Panc1 (cell line): ENCODE results near the gene CCDC148.

ENCODE experiments used
- POLR2AphosphoS5 ChIP-seq: IDR thresholded peaks from 2 replicates; pipeline ENCODE4 v1.6.1; 2012; ENCODE audit warnings: mild to moderate bottlenecking, low read depth, low read length, moderate library complexity
- TCF7L2 ChIP-seq: IDR thresholded peaks from 2 replicates; pipeline ENCODE4 v1.6.1; 2011; ENCODE audit warnings: mild to moderate bottlenecking, low read depth, low read length, inconsistent platforms
- TF ChIP-seq, protein P1 (sequence below): fragments of 450-650 bp; IDR thresholded peaks from 2 replicates; pipeline ENCODE4 v1.5.1; 2017; ENCODE audit warnings: mild to moderate bottlenecking

DNA sequence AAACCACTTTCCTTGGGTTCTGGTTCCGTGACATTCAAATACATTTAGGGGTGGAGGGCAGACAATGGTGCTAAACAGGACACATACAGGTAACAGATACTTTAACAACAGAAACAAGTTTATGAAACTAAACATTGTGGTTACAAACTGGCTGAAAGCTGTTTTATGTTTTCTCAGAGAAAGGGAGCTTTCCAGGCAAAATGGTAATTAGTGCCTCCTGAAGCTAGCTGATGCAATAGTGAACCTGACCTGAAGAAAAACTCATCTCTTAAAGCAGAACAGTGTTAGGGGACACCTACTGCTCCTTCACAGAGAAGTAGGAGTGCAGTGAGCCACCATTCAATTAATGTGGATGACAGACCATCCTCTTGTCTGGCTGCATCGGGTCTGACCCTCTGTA, 138.9 kb downstream of the CCDC148 start:
- TF ChIP-seq, protein P1, sequence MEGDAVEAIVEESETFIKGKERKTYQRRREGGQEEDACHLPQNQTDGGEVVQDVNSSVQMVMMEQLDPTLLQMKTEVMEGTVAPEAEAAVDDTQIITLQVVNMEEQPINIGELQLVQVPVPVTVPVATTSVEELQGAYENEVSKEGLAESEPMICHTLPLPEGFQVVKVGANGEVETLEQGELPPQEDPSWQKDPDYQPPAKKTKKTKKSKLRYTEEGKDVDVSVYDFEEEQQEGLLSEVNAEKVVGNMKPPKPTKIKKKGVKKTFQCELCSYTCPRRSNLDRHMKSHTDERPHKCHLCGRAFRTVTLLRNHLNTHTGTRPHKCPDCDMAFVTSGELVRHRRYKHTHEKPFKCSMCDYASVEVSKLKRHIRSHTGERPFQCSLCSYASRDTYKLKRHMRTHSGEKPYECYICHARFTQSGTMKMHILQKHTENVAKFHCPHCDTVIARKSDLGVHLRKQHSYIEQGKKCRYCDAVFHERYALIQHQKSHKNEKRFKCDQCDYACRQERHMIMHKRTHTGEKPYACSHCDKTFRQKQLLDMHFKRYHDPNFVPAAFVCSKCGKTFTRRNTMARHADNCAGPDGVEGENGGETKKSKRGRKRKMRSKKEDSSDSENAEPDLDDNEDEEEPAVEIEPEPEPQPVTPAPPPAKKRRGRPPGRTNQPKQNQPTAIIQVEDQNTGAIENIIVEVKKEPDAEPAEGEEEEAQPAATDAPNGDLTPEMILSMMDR, result no peak
- TF ChIP-seq TCF7L2 (no peak), POLR2AphosphoS5 (no peak)
